Activated CD8-positive, alpha-beta T cell treated with anti-CD3 and anti-CD28 coated beads for 36 hours (primary cell): ENCODE measurements around the gene CDK4. TPM values are rescaled to one million over a fixed set of nuclear protein-coding genes. Genes with fewer than 3 reads are reported as not detected.

Experiments
- ATAC-seq: fragments of 200-7000 bp; cut with Tn5 transposase; one replicate; pipeline ENCODE4 v1.10.0; 2021; ENCODE audit warnings: mild to moderate bottlenecking, moderate library complexity
- CTCF ChIA-PET: fragments of 350-600 bp; sonication (Branson Sonifier 250); formaldehyde crosslinking; loops from one replicate; lab custom pipeline; 2021; ENCODE audit warnings: antibody characterized with exemption; lab: Charles Lee
- POLR2A ChIA-PET: fragments of 350-600 bp; sonication (Branson Sonifier 250); formaldehyde crosslinking; loops from one replicate; lab custom pipeline; 2021; ENCODE audit warnings: antibody characterized with exemption; lab: Charles Lee
- DNase-seq: peaks from one replicate; pipeline ENCODE4 v3.0.0-alpha.2; 2020
- H3K27ac Mint-ChIP-seq: one replicate; pipeline ENCODE4 v1.8.0; 2021; ENCODE audit warnings: mild to moderate bottlenecking, mixed read lengths
- H3K27me3 Mint-ChIP-seq: one replicate; pipeline ENCODE4 v1.8.0; 2021; ENCODE audit warnings: mixed read lengths
- H3K36me3 Mint-ChIP-seq: one replicate; pipeline ENCODE4 v1.8.0; 2021; ENCODE audit warnings: low read depth, mixed read lengths
- H3K4me1 Mint-ChIP-seq: one replicate; pipeline ENCODE4 v1.8.0; 2021; ENCODE audit warnings: low read depth, mixed read lengths
- H3K4me3 Mint-ChIP-seq: one replicate; pipeline ENCODE4 v1.8.0; 2021; ENCODE audit warnings: mild to moderate bottlenecking, moderate library complexity, mixed read lengths
- H3K9me3 Mint-ChIP-seq: one replicate; pipeline ENCODE4 v1.8.0; 2021; ENCODE audit warnings: mixed read lengths
- CTCF ChIP-seq: fragments of 200-600 bp; IDR thresholded peaks from one replicate; pipeline ENCODE4 v1.8.0; 2022; ENCODE audit warnings: antibody characterized with exemption, mild to moderate bottlenecking
- intact Hi-C: fragments of 100-400 bp; cut with micrococcal nuclease; formaldehyde crosslinking; loops from one replicate; pipeline ENCODE4 v1.10.0; 2022
- total RNA-seq, 2 experiments: library from RNA; stranded (reverse); gene quantifications; one replicate each; pipeline ENCODE4 v1.2.3, GENCODE V29; 2021

Gene CDK4
- total RNA-seq, 2 experiments from 2014 or later: 218 to 221 TPM

GRCh38 chr12:57738661-57739237 lies 13.4 kb downstream of the CDK4 start, which contains the start of gene AGAP2:
TSS of gene AGAP2 (minus strand) at chr12:57738742. CDS start at chr12:57738246, 496 bp downstream.
- intact Hi-C loops: no loop called here
- peak within 1 kb of the TSS; percentile 98 for H3K4me3 Mint-ChIP-seq
- TF ChIP-seq CTCF: no peak
- H3K27ac Mint-ChIP-seq: peak within 1 kb of the TSS; percentile 69
- no peaks in the 10 kb centered on the region for H3K27me3 Mint-ChIP-seq
- ATAC-seq (no peak), DNase-seq (no peak)
- H3K9me3 Mint-ChIP-seq: no peaks in the 10 kb centered on the region
- ChIA-PET CTCF (interaction anchor here (1.0 to 1.3 kb wide), 2 partner anchors 18 to 155 kb away, joined by 3 read pairs; no protein-coding TSS in a partner anchor), POLR2A (no interaction called here)
- peaks cover 14% of the 10 kb centered on the region for H3K36me3 Mint-ChIP-seq
- H3K4me1 Mint-ChIP-seq: peaks cover 35% of the 10 kb centered on the region

- intact Hi-C loops: no loop called here
- Mint-ChIP-seq H3K4me3 (no peak overlapping the region), H3K4me1 (peaks cover 34% of the 10 kb centered on the region), H3K27me3 (no peaks in the 10 kb centered on the region), H3K36me3 (peaks cover 17% of the 10 kb centered on the region), H3K9me3 (no peaks in the 10 kb centered on the region), H3K27ac (no peak overlapping the region)
- ChIA-PET CTCF (no interaction called here), POLR2A (interaction anchor here (0.6 kb wide), 1 partner anchor 18 kb away, joined by 3 read pairs; no protein-coding TSS in a partner anchor)
- ATAC-seq: no peak
- TF ChIP-seq CTCF: no peak
- DNase-seq: no peak
Observed at GRCh38 chr12:57737467-57738460, 14.3 kb downstream of the CDK4 start.

GRCh38 chr12:57736741-57737466 lies 15.2 kb downstream of the CDK4 start:
- DNase-seq: no peak
- no peak for TF ChIP-seq CTCF
- no peak for ATAC-seq
- Mint-ChIP-seq H3K27me3 (no peaks in the 10 kb centered on the region), H3K36me3 (peaks cover 22% of the 10 kb centered on the region), H3K4me3 (no peak overlapping the region), H3K27ac (peak overlapping the region; percentile 46), H3K4me1 (peaks cover 30% of the 10 kb centered on the region), H3K9me3 (no peaks in the 10 kb centered on the region)
- POLR2A ChIA-PET: interaction anchor here (0.6 to 0.8 kb wide), 3 partner anchors 12 to 330 kb away, joined by 3 read pairs; no protein-coding TSS in a partner anchor
- CTCF ChIA-PET: interaction anchor here (1.2 to 1.4 kb wide), 2 partner anchors 13 to 20 kb away, joined by 3 to 4 read pairs; no protein-coding TSS in a partner anchor
- intact Hi-C loops: no loop called here

- Mint-ChIP-seq H3K4me3 (no peak overlapping the region), H3K36me3 (peaks cover 20% of the 10 kb centered on the region), H3K27ac (peak overlapping the region; percentile 46), H3K9me3 (no peaks in the 10 kb centered on the region), H3K27me3 (no peaks in the 10 kb centered on the region), H3K4me1 (peaks cover 27% of the 10 kb centered on the region)
- DNase-seq: no peak
- intact Hi-C loops: no loop called here
- CTCF ChIA-PET: interaction anchor here (1.2 to 1.5 kb wide), 3 partner anchors 13 to 24 kb away, joined by 3 to 4 read pairs (median 4); no protein-coding TSS in a partner anchor
- POLR2A ChIA-PET: interaction anchor here (0.6 to 1.2 kb wide), 3 partner anchors 12 to 329 kb away, joined by 3 to 4 read pairs (median 3); no protein-coding TSS in a partner anchor
- TF ChIP-seq CTCF: no peak
- no peak for ATAC-seq
Observed at GRCh38 chr12:57735952-57736740, 16.0 kb downstream of the CDK4 start.
